ENCODE data around the gene ABHD8.
"Not testable (repeated sequence)": the region's sequence is repeated elsewhere in the genome, so short reads cannot be mapped to it uniquely, and the experiment has no call there.

The ABHD8 gene

DNA sequence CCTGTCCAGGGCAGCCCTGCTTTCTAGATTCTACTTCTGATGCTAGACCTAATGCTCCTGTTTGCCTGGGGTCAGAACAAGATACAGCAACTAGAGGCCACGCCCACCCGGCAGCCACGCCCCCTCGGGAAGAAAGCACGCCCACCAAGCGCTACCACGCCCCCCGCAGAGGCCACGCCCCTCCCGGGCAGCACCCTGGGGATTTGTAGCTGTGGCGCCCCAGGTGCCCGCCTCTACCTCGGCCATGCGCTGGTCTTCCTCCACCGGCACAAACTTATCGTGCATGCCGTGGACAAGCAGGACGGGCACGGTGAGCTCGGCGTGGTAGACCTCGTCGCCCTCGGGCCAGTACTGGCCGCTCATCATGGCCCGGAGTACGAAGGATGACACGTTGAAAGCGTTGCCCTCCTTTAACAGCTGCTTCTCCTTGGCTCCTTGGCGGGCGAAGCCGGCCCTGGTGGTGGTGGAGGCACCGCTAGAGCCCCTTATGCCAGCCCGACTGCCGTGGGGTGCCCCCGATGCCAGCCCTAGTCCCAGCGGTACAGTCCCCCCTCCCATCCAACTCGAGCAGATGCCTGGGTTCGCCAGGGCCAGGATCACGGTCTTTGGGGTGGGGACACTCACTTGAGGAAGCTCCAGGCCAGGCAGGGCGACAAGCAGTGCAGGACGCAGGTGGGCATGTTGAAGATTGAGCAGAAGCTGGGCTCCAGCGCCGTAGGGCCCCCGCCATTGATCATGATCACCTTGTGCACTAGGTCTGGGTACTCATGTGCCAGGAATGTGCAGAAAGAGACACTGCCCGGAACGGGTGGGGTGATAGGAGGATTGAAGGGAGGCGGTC is 9.0 kb downstream of the ABHD8 start:
- no peak for DNase-seq

- DNase-seq: no peak
These were observed 9.6 kb downstream of the ABHD8 start for GRCh38 chr19:17293605-17294004.

DNA sequence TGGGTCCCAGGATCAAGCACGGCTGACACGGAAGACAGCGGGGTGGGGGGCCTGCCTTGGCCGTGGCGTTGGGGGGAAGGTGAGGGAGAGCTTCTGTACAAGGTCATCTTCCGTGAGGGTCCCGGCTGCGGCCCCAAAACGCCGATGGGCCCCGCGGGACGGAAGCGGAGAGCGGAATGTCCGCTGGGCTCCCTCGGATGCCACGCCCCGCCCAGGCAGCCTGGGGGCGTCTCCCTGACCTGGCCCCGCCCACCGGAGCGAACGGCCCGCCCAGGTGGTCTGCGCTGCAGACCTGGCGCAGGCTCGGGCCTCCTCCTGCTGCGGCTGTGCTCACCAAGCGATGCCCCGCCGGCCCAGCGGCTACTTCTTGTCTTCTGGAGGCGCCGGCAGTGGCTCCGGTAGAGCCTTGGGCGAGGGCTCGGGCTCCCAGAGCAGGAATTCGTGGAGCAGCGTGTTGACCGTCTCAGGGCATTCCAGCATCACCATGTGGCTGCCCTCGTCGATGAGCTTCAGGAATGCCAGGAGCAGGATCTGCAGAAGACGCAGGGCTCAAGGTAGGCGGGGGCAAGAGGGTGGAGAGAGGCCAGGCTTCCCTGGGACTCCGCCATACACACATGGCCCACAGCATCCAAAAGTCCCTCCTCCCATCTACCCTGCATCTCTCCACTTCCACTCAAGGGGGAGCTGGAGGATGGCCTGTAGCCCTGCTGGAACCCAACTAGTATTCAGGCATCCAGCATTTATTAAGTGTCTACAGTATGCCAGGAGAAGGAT is 10.7 kb downstream of the ABHD8 start:
- peak; percentile 8 for DNase-seq

GRCh38 chr19:17289489-17289888 is 13.7 kb downstream of the ABHD8 start:
- DNase-seq: peak; percentile 3

DNA sequence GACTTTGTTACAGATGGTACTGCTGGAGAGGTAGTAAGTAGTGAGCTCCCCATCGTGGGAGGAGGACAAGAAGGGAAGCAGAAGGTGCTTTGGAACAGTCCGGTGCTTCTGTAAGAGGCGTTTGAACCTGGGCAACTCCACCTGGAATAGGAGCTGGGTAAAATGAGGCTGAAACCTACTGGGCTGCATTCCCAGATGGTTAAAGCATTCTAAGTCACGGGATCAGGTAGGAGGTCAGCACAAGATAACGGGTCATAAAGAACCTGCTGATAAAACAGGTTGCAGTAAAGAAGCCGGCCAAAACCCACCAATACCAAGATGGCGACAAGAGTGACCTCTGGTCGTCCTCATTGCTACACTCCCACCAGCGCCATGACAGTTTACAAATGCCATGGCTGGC is 16.5 kb downstream of the ABHD8 start:
- no peak for DNase-seq

GRCh38 chr19:17286263-17286662 is 17.0 kb downstream of the ABHD8 start:
- no peak for DNase-seq

GRCh38 chr19:17285415-17286135 is 17.6 kb downstream of the ABHD8 start:
- no peak for DNase-seq

DNA sequence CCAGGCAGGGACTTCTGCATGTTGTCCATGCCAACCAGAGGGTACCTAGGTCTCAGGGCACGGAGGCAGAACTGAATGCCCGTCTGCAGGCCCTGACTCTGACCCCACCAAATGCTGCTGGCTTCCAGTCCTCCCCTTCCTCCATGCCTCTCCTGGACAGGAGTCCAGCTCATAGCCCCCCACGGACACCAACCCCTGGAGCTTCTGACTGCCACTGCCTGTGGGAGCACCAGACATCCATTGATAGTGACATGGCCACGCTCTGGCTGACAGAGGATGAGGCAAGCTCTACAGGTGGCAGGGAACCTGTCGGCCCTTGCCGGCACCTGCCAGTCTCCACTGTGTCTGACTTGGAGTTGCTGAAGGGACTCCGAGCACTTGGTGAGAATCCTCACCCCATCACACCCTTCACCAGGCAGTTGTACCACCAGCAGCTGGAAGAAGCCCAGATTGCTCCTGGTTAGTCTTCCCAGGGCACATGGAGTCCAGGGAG is 19.7 kb downstream of the ABHD8 start:
- DNase-seq: no peak

- peak; percentile 87 for DNase-seq
These were observed 20.6 kb downstream of the ABHD8 start for GRCh38 chr19:17282488-17283125.

GRCh38 chr19:17281391-17282304 is 21.6 kb downstream of the ABHD8 start, which contains the start of gene ANKLE1:
Gene ANKLE1 (plus strand): TSS chr19:17281901. CDS start chr19:17281921, 20 bp downstream.
- no peak for DNase-seq

GRCh38 chr19:17279436-17279835 is 23.8 kb downstream of the ABHD8 start:
- DNase-seq: no peak

DNA sequence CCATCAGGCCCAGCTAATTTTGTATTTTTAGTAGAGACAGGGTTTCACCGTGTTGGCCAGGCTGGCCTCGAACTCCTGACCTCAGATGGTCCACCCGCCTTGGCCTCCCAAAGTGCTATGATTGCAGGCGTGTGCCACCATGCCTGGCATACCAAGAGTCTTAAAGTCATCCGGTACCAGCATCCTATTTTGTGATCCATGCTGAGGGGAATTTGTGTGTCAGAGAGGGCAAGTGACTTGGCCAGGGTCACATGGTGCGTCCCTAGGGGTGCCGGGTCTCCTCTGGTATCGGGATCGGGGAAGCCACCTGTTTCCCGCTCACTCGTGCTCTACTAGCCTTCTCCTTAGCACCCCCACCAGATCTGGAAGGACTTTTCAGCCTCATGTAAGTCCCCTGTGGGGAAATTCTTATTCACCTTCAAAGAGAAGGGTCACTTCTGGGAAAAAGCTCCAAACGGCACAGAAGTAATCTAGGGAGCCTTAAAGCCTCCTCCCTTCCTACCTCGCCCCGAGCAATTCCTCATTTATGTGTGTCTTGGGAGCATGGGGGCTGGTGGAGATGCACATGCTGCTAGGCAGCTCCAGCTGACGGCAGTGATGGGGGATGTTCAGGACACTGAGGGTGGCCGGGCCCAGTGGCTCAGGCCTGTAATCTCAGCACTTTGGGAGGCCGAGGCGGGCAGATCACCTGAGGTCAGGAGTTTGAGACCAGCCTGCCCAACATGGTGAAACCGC is 27.6 kb downstream of the ABHD8 start:
- DNase-seq: no peak

DNA sequence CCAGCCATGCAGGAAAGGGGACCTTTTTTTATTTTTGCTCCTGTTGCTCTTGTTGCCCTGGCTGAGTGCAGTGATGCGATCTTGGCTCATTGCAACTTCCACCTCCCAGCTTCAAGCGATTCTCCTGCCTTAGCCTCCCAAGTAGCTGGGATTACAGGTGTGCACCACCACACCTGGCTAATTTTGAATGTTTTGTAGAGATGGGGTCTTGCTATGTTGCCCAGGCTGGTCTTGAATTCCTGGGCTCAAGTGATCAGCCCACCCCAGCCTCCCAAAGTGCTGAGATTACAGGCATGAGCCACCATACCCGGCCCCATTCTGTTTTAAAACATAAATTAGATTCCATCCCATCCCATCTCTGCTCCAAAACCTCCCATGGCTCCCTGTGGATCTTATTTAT is 28.3 kb downstream of the ABHD8 start:
- DNase-seq: not testable (repeated sequence)

DNA sequence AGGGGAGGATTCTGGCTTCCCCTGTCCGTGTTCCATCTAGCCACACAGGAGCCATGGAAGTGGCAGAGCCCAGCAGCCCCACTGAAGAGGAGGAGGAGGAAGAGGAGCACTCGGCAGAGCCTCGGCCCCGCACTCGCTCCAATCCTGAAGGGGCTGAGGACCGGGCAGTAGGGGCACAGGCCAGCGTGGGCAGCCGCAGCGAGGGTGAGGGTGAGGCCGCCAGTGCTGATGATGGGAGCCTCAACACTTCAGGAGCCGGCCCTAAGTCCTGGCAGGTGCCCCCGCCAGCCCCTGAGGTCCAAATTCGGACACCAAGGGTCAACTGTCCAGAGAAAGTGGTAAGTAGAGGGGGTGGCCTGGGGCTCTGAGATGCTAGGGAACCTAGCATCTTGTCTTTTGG is 34.5 kb downstream of the ABHD8 start:
- DNase-seq: no peak

DNA sequence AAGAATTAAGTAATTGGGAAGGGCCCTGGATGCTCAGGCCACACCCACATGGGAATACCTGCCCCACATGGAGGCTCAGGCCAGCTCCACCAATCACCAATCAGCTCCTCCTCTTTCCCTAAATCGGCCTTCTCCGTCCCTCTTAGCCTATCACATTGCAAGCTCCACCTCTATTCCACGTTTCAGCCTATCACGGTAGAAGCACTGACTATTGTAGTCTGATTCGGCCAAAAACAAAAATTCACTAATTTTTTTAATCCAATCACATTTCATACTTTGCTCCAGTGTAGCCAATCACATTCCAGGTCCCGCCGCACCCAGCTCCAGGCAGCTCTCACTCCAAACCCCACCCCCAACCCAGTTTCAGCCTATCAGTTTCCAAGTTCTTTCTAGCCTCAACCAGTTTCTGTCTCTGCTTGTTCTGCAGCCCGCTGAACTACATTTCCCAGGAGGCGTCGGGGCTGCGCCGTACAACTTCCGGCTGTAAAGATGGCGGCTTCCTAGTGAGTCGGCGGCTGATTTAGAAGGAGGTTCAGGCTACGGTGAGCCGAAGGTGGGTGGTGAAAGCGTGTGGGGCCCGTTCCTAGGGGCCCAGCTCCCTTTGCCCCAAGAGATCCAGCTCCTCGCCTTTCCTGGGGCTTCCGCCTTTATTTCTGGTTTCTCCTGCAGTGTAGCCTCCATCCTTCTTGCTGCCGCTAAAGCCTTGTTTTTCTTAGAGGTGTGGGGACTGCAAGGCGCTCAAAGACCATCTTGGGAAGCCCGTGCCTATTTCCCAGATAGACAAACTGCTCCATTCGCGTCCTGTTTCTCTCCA is 36.0 kb downstream of the ABHD8 start, which contains the start of gene BABAM1:
Gene BABAM1, plus strand, starts transcription at position 469 of the 814 bp plus-strand sequence. CDS start 1,364 bp downstream, outside the sequence.
- DNase-seq: peak; percentile 97

GRCh38 chr19:17266589-17266974 is 36.6 kb downstream of the ABHD8 start:
- DNase-seq: no peak

GRCh38 chr19:17266026-17266425 is 37.2 kb downstream of the ABHD8 start:
- no peak for DNase-seq

DNA sequence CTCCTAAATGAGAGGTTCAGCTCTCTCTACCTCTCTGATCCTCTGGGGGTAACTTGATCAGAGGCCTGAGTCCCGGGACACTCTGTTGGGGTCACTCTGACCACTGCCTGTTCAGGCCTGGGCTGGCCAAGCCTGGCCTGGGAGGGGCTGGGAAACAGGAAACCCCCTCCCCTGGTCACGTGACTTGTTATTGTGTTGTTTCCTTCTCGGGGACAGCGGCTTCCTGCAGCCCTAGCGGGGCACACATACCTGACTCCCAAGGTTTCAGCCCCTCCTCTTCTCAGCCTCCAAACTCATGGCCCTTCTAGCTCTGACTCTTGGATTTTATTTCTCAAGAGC is 38.6 kb downstream of the ABHD8 start, which contains the start of gene USHBP1:
Gene USHBP1, minus strand, starts transcription at position 105 of the 339 bp plus-strand sequence. CDS start 446 bp downstream, outside the sequence.
- DNase-seq: no peak

All from NCI-H510A treated with DMSO at 0.1 percent for 48 hours (cell line).